Right ventricle myocardium superior (tissue), 1 donor: Measurements from ENCODE around the gene SPECC1. TPM values are rescaled to one million over a fixed set of nuclear protein-coding genes. Genes with fewer than 3 reads are reported as not detected.
"Not testable (repeated sequence)": the region's sequence is repeated elsewhere in the genome, so short reads cannot be mapped to it uniquely, and the experiment has no call there.

Experiments used
- ATAC-seq: fragments of 200-7000 bp; cut with Tn5 transposase; one replicate; pipeline ENCODE4 v1.9.1; 2020; ENCODE audit warnings: mild to moderate bottlenecking; ENCODE audit not compliant: poor library complexity
- DNase-seq: peaks from one replicate; pipeline ENCODE4 v3.0.0-alpha.2; 2020
- intact Hi-C: fragments of 100-400 bp; cut with DNase I; formaldehyde crosslinking; loops from one replicate; pipeline ENCODE4 v1.11.2; 2022
- total RNA-seq: library from RNA; stranded (reverse); fragmentation: NEBNext Ultra II Directional; extraction: Animal tissue kit (Norgen Biotek cat#: 25700); gene quantifications from one replicate; pipeline ENCODE4 v1.2.1, GENCODE V29; 2021
- donor health status: DM: no; HTN: yes; CAD: no; lungs with severe emphysema.

SPECC1 gene
- total RNA-seq, 1 donor from 2014 or later: 8.5 TPM

DNA sequence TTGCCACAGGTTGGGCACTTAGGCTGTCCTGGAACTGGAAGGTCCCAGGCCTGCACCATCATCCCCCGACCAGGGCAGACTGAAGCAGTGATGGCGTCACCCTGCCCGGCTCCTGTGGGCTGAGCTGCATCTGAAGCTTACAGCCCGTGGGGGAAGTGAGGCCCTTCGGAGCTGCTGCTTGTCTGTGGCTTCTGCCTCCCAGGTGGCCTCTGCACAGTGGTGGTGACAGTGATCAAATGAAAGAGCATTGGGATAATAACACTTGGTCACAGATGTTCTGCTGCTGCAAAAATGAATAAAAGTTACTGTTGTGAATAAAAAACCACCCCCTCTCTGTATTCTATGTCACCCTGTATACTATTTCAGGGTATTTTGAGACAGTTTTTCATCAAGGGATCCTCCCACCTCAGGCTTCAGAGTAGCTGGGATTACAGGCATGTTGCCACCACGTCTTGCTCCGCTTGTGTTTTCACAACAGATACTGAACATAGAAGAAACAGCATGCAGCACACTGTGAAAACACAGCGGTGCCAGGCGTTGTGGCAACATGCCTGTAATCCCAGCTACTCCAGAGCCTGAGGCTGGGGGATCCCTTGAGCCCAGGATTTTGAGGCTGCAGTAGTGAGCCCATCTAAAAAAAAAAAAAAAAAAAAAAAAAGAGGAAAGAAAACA lies 293.2 kb downstream of the SPECC1 start:
- intact Hi-C loops: no loop called here
- DNase-seq (no peak), ATAC-seq (no peak)

- ATAC-seq: no peak
- intact Hi-C loops: no loop called here
- DNase-seq: no peak
These were observed 295.8 kb downstream of the SPECC1 start for GRCh38 chr17:20304961-20305360.

DNA sequence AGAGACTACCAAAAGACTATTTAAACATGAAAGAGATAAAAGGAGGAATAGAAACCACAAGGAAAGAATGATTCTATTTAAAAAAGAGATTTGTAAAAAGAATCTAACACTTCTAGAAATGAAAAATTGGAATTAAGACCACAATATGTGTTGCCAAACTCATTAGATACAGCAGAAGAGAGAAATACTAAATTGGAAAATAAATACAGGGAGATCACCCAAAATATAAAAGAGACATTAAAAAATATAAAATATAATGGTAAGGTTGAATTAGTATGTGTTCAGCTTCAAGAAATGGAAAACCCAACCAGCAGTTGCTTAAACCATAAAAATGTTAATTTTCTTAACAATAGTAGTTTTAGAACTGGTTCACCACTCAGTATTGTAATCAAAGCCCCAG lies 297.8 kb downstream of the SPECC1 start:
- intact Hi-C loops: no loop called here
- DNase-seq: no peak
- no peak for ATAC-seq

GRCh38 chr17:20307326-20307910 lies 298.3 kb downstream of the SPECC1 start:
- no peak for DNase-seq
- intact Hi-C loops: no loop called here
- no peak for ATAC-seq

GRCh38 chr17:20310481-20310880 lies 301.3 kb downstream of the SPECC1 start:
- ATAC-seq: no peak
- DNase-seq: no peak
- intact Hi-C loops: loop anchor here (5.0 to 10.0 kb wide), 2 partner anchors 86 to 188 kb away; no protein-coding TSS in a partner anchor

DNA sequence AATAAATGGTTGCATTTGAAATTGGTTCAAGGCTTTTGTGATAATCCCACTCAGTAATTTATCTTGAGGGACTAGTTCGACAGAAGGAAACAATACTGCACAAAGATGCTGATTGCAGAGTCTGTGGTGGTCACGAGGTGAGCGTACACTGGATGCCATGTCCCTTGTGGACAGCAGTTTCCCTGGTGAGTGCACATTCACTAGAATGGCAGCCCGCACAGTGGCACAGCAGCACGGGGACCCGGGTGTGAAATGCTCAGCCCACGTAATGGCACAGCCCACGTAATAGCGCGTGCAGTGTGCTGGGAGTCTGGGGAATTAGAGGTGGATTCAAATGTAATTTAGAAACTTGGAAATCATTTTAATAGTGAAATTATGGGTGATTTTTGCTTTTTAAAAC lies 304.1 kb downstream of the SPECC1 start:
- ATAC-seq (no peak), DNase-seq (no peak)
- intact Hi-C loops: loop anchor here (5.0 to 10.0 kb wide), 2 partner anchors 89 to 191 kb away; no protein-coding TSS in a partner anchor

GRCh38 chr17:20313891-20314290 lies 304.7 kb downstream of the SPECC1 start:
- no peak for DNase-seq
- intact Hi-C loops: loop anchor here (5.0 to 10.0 kb wide), 2 partner anchors 89 to 192 kb away; no protein-coding TSS in a partner anchor
- no peak for ATAC-seq

- DNase-seq (no peak), ATAC-seq (no peak)
These were observed 305.7 kb downstream of the SPECC1 start for GRCh38 chr17:20314834-20315233.

GRCh38 chr17:20315311-20315710 lies 306.2 kb downstream of the SPECC1 start:
- intact Hi-C loops: loop anchor here (5.0 to 10.0 kb wide), 2 partner anchors 91 to 323 kb away; no protein-coding TSS in a partner anchor
- no peak for ATAC-seq

More at GRCh38 chr17:20314834-20315233, 305.7 kb downstream of the SPECC1 start:
- intact Hi-C loops: loop anchor here (5.0 to 10.0 kb wide), 3 partner anchors 90 to 323 kb away; no protein-coding TSS in a partner anchor

DNA sequence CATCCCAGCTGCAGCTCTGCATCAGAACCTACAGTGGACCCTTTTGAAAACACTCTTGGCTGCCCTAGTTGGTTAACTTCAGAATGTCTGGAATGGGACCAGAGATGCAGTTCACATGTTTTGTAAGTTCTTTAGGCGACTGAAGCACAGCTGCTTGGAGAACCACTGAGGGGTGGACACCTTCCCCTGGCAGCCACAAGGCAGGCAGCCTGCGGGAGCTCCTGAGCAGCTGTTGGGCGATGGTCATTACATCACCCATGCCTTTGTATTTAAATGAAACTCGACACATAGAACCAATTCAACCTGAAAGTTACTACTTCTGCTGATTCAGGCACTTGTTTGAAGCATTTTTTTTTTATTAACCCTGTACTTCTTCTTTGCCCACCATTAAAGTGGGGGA lies 306.7 kb downstream of the SPECC1 start:
- no peak for ATAC-seq
- intact Hi-C loops: loop anchor here (5.0 to 10.0 kb wide), 2 partner anchors 91 to 324 kb away; no protein-coding TSS in a partner anchor
- no peak for DNase-seq

More at GRCh38 chr17:20315311-20315710, 306.2 kb downstream of the SPECC1 start:
- no peak for DNase-seq

DNA sequence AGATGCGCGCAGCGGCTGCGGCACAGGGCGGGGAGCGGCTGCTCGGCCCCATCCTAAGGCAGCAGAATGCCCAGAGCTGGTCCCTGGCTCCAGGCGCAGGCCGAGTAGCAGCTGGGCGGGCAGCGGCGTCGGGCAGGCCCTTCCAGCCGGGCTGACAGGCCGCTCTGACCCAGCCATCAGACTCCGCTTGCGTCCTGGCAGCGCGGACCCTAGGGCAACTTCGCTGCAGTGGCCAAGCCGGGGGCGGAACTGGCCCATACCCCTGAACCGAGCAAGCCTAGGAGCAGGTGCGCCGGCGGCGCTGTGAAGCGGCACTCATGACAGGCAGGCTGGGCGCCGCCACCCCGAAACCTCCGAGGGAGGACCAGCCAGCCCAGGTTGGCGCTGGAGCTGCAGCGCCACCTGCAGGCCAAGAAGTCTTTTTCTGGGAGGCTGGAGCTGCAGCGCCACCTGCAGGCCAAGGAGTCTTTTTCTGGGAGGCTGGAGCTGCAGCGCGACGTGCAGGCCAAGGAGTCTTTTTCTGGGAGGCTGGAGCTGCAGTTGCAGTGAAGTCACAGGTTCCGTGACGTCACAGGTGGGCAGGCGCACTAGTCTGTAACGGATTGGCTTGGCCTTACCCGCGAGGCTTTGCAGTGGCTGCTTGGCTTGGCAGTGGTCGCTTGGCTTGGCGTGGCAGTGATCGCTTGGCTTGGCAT lies 311.5 kb downstream of the SPECC1 start:
- intact Hi-C loops: not testable (repeated sequence)
- peak; percentile 76 for DNase-seq
- peak; percentile 93 for ATAC-seq

GRCh38 chr17:20321357-20321756 lies 312.2 kb downstream of the SPECC1 start:
- intact Hi-C loops, ATAC-seq, DNase-seq: not testable (repeated sequence)

DNA sequence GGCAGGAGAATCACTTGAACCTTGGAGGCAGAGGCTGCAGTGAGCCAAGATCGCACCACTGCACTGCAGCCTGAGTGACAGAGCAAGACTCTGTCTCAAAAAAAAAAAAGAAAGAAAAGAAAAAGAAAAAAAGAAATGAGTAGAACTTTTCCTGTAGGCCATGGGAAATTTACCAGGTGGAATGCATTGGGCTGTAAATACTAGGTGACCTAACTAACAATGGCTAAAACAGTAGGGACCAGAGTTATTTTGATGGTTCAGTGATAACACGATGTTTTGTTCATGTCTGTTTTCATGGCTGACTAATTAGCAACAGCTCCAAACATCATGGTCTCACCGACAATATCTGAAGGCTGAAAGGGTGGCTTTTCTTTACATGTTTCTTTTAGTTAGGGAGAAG lies 318.6 kb downstream of the SPECC1 start:
- intact Hi-C loops, ATAC-seq, DNase-seq: not testable (repeated sequence)

GRCh38 chr17:20351405-20351804 lies 342.2 kb downstream of the SPECC1 start:
- DNase-seq, ATAC-seq, intact Hi-C loops: not testable (repeated sequence)

DNA sequence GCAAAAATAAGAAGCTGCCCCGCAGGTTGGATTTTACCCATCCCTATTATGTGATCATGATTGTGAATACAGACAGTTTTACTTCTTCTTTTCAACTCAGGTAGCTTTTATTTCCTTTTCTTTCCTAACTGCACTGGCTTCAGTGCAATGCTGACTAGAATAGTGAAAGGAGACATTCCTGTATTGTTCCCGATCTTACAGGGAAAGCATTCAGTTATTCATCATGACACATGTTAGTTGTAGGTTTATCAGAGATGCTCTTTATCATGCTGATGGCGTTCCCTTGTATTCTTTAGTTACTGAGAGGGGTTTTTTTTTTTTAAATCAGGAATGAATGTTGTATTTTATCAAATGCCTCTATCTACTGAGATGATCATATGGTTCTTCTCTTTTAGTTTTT lies 343.4 kb downstream of the SPECC1 start:
- intact Hi-C loops: not testable (repeated sequence)

GRCh38 chr17:20363846-20364245 lies 354.7 kb downstream of the SPECC1 start:
- ATAC-seq, DNase-seq, intact Hi-C loops: not testable (repeated sequence)

More for the DNA sequence above, 343.4 kb downstream of the SPECC1 start:
- ATAC-seq, DNase-seq: not testable (repeated sequence)
